HepG2 (cell line): Measurements from ENCODE around the gene OTUB2. TPM values are rescaled to one million over a fixed set of nuclear protein-coding genes. Genes with fewer than 3 reads are reported as not detected.

ENCODE experiments used
- ARNT2 ChIP-seq: sonication (generic); formaldehyde crosslinking; IDR thresholded peaks from 2 replicates; pipeline ENCODE4 v1.8.0; 2022; ENCODE audit warnings: mild to moderate bottlenecking, low read depth, missing genetic modification reagents, moderate library complexity
- ATF1 ChIP-seq: IDR thresholded peaks from 2 replicates; pipeline ENCODE4 v1.6.1; 2016; ENCODE audit warnings: mild to moderate bottlenecking, control low read depth
- ERF ChIP-seq: IDR thresholded peaks from 2 replicates; pipeline ENCODE4 v1.6.1; 2018; ENCODE audit warnings: missing biosample characterization, missing genetic modification reagents
- GATAD1 ChIP-seq: IDR thresholded peaks from 2 replicates; pipeline ENCODE4 v1.6.1; 2016; ENCODE audit warnings: missing genetic modification reagents, missing compliant biosample characterization
- HES4 ChIP-seq: sonication (generic); formaldehyde crosslinking; IDR thresholded peaks from 2 replicates; pipeline ENCODE4 v1.9.0; 2021; ENCODE audit warnings: mild to moderate bottlenecking, missing genetic modification reagents, borderline replicate concordance
- HNF4G ChIP-seq, 2 experiments: sonication (generic) in 1 of 2; formaldehyde crosslinking in 1 of 2; IDR thresholded peaks; 2 replicates each; pipeline versions ENCODE4 v1.4.0 to v1.6.1; 2011 to 2020; ENCODE audit warnings: borderline replicate concordance in 2 of 2, low read depth in 2 of 2, mild to moderate bottlenecking in 2 of 2, low read length in 1 of 2, missing genetic modification reagents in 1 of 2, moderate library complexity in 1 of 2
- ISL2 ChIP-seq: sonication (generic); formaldehyde crosslinking; IDR thresholded peaks from 2 replicates; pipeline ENCODE4 v1.5.0; 2020; ENCODE audit warnings: missing genetic modification reagents
- MAF1 ChIP-seq: sonication (generic); formaldehyde crosslinking; IDR thresholded peaks from 2 replicates; pipeline ENCODE4 v1.5.0; 2020; ENCODE audit warnings: missing genetic modification reagents, borderline replicate concordance
- NFYC ChIP-seq: IDR thresholded peaks from 2 replicates; pipeline ENCODE4 v1.6.1; 2016; ENCODE audit warnings: missing genetic modification reagents, missing compliant biosample characterization
- NR2F2 ChIP-seq: IDR thresholded peaks from 2 replicates; pipeline ENCODE4 v1.6.1; 2012; ENCODE audit warnings: low read depth, inconsistent platforms, borderline replicate concordance
- NR3C1 ChIP-seq: sonication (generic); formaldehyde crosslinking; IDR thresholded peaks from 2 replicates; pipeline ENCODE4 v1.4.0; 2020; ENCODE audit warnings: missing genetic modification reagents
- SMAD9 ChIP-seq: sonication (generic); formaldehyde crosslinking; IDR thresholded peaks from 2 replicates; pipeline ENCODE4 v1.5.1; 2020; ENCODE audit warnings: mild to moderate bottlenecking, missing genetic modification reagents
- SNAPC2 ChIP-seq: sonication (generic); formaldehyde crosslinking; IDR thresholded peaks from 2 replicates; pipeline ENCODE4 v1.8.1; 2022; ENCODE audit warnings: mild to moderate bottlenecking, missing genetic modification reagents
- SUZ12 ChIP-seq: fragments of 150-350 bp; IDR thresholded peaks from 2 replicates; pipeline ENCODE4 v1.6.1; 2014; ENCODE audit warnings: low read depth, low read length
- TAF15 ChIP-seq: fragments of 200-400 bp; formaldehyde crosslinking; IDR thresholded peaks from one replicate; pipeline ENCODE4 v1.6.1; 2018; ENCODE audit warnings: mild to moderate bottlenecking, low read depth, low read length; ENCODE audit not compliant: poor library complexity, severe bottlenecking
- ZNF12 ChIP-seq: sonication (generic); formaldehyde crosslinking; IDR thresholded peaks from 2 replicates; pipeline ENCODE4 v1.5.0; 2020; ENCODE audit warnings: missing genetic modification reagents
- ZNF121 ChIP-seq: sonication (generic); formaldehyde crosslinking; IDR thresholded peaks from 2 replicates; pipeline ENCODE4 v1.5.0; 2020; ENCODE audit warnings: mild to moderate bottlenecking, missing genetic modification reagents
- ZNF333 ChIP-seq: sonication (generic); formaldehyde crosslinking; IDR thresholded peaks from 2 replicates; pipeline ENCODE4 v1.4.0; 2020; ENCODE audit warnings: mild to moderate bottlenecking, missing genetic modification reagents, borderline replicate concordance
- ZNF430 ChIP-seq: sonication (generic); formaldehyde crosslinking; IDR thresholded peaks from 2 replicates; pipeline ENCODE4 v1.9.0; 2021; ENCODE audit warnings: mild to moderate bottlenecking, missing genetic modification reagents
- ZNF496 ChIP-seq: sonication (generic); formaldehyde crosslinking; IDR thresholded peaks from 2 replicates; pipeline ENCODE4 v1.8.1; 2023; ENCODE audit warnings: mild to moderate bottlenecking, moderate library complexity, missing genetic modification reagents; ENCODE audit not compliant: insufficient replicate concordance
- ZNF564 ChIP-seq: sonication (generic); formaldehyde crosslinking; IDR thresholded peaks from 2 replicates; pipeline ENCODE4 v1.8.1; 2023; ENCODE audit warnings: mild to moderate bottlenecking, missing genetic modification reagents
- ZNF567 ChIP-seq: sonication (generic); formaldehyde crosslinking; IDR thresholded peaks from 2 replicates; pipeline ENCODE4 v1.8.1; 2023; ENCODE audit warnings: mild to moderate bottlenecking, missing genetic modification reagents, borderline replicate concordance
- ZNF7 ChIP-seq: IDR thresholded peaks from 2 replicates; pipeline ENCODE4 v1.6.1; 2016; ENCODE audit warnings: missing biosample characterization, missing genetic modification reagents
- ZNF790 ChIP-seq: sonication (generic); formaldehyde crosslinking; IDR thresholded peaks from 2 replicates; pipeline ENCODE4 v1.8.0; 2022; ENCODE audit warnings: missing genetic modification reagents, mild to moderate bottlenecking, borderline replicate concordance
- polyA plus RNA-seq, 8 experiments: library from polyadenylated mRNA; depleted of rRNA in 3 of 8; stranded (reverse) in 7 of 8; unstranded in 1 of 8; fragments of >200 nt; fragmentation: Illumina TruSeq in 4 of 8; extraction: Trizol in 4 of 8; gene quantifications; 2 replicates each; pipeline versions ENCODE4 v1.2.1 to v1.2.3, GENCODE V29; 2011 to 2016; ENCODE audit warnings: low read depth in 4 of 8, missing spikeins in 1 of 8, mixed read lengths in 1 of 8; ENCODE audit not compliant: insufficient read depth in 1 of 8
- total RNA-seq, 5 experiments: library from RNA; depleted of rRNA; stranded (reverse); fragments of >200 nt; fragmentation: Illumina TruSeq; extraction: Trizol; gene quantifications; 2 replicates each; pipeline ENCODE4 v1.2.3, GENCODE V29; 2016; ENCODE audit warnings: low read depth in 1 of 5
- TF ChIP-seq, protein P1 (sequence below): sonication (generic); formaldehyde crosslinking; IDR thresholded peaks from 2 replicates; pipeline ENCODE4 v1.5.0; 2020; ENCODE audit warnings: missing genetic modification reagents
- TF ChIP-seq, protein P2 (sequence below): IDR thresholded peaks from 2 replicates; pipeline ENCODE4 v1.6.1; 2012; ENCODE audit warnings: inconsistent platforms
- TF ChIP-seq, protein P3 (sequence below): sonication (generic); formaldehyde crosslinking; IDR thresholded peaks from 2 replicates; pipeline ENCODE4 v1.8.0; 2022; ENCODE audit warnings: missing genetic modification reagents, mild to moderate bottlenecking, moderate library complexity, borderline replicate concordance

OTUB2 gene
- total and polyA plus RNA-seq, 2 of the 13 experiments (the other 11 are each of a cell fraction or from before 2014, with no cell fraction given), result 2.2 to 2.4 TPM

DNA sequence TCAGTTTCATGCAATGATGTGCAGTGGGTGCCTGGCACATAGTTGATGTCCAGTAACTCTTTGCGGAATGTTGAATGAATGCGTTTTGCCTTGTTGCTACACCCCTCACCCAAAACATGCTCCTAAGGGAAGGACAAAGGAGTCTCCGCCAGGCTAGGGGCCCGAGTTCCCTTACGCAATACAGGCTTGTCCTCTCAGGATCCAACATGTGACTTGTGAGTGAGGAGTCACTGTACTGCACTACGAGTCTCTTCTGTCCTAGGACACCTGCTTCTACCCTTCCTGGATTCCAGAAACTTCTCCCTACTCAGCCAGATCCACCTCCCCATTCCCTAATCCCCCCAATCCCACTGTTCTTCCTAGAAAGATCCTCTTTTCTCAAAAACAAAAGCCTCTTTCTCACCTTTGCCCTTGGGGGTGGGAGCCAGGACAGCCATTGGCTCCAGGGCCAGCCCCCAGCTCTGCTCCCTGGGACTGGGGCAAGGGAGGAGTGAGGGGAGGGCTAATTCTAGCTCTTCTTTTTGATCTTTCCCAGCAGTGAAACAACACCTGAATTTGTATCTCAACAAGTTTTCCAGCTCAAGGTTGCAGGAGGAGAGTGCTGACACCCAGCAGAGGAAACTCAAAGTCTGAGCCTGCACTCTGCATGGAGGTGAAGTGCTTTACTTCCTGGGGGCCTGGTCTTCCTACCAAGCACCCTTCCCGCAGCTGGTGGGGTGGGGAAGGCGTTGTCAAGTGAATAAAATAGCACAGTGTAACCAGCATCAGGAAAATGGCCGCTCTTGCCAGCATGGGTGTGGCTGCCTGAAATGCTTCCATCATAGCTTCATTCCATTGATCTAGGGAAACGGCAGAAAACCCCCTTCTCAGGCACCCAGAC is 3.4 kb upstream of the OTUB2 start (continued):
- 0 out of 2 replicates have a peak, but pooled peaks have one; percentile 52 for TF ChIP-seq ZNF333 (CRISPR knock-in tag)
- no peak for TF ChIP-seq MAF1
- TF ChIP-seq TAF15, result no peak
- no peak for TF ChIP-seq ZNF567 (CRISPR knock-in tag)
- peak; percentile 18; the same call in 1 of the 2 replicates for TF ChIP-seq ERF (CRISPR knock-in tag)
- TF ChIP-seq NFYC (CRISPR knock-in tag), result no peak; the same call in 1 of the 2 replicates
- TF ChIP-seq NR2F2, result peak; percentile 48; the same call in 1 of the 2 replicates
- TF ChIP-seq ZNF496, result no peak
- no peak for TF ChIP-seq ATF1 (CRISPR knock-in tag)
- peak; percentile 59; the same call in 1 of the 2 replicates for TF ChIP-seq ZNF430 (CRISPR knock-in tag)
- 0 out of 2 replicates have a peak, but pooled peaks have one; percentile 23 for TF ChIP-seq GATAD1 (CRISPR knock-in tag)
- TF ChIP-seq ARNT2 (CRISPR knock-in tag), result 0 out of 2 replicates have a peak, but pooled peaks have one; percentile 65
- no peak for TF ChIP-seq SMAD9
- no peak for TF ChIP-seq ISL2
- no peak for TF ChIP-seq ZNF7 (CRISPR knock-in tag)
- TF ChIP-seq ZNF12 (CRISPR knock-in tag), result 0 out of 2 replicates have a peak, but pooled peaks have one; percentile 36
- TF ChIP-seq HNF4G (IDR thresholded peaks at IDR 0.05; ENCODE audit: borderline replicate concordance, low read depth, low read length), result no peak
- TF ChIP-seq HNF4G (CRISPR knock-in tag; IDR thresholded peaks at IDR 0.05; ENCODE audit: borderline replicate concordance, low read depth), result no peak
- no peak for TF ChIP-seq SNAPC2
- no peak for TF ChIP-seq HES4
- TF ChIP-seq, protein P1, sequence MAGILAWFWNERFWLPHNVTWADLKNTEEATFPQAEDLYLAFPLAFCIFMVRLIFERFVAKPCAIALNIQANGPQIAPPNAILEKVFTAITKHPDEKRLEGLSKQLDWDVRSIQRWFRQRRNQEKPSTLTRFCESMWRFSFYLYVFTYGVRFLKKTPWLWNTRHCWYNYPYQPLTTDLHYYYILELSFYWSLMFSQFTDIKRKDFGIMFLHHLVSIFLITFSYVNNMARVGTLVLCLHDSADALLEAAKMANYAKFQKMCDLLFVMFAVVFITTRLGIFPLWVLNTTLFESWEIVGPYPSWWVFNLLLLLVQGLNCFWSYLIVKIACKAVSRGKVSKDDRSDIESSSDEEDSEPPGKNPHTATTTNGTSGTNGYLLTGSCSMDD (CRISPR knock-in tag), result no peak
- no peak for TF ChIP-seq ZNF790 (CRISPR knock-in tag)
- no peak for TF ChIP-seq ZNF121 (CRISPR knock-in tag)
- TF ChIP-seq SUZ12, result no peak
- TF ChIP-seq, protein P2, sequence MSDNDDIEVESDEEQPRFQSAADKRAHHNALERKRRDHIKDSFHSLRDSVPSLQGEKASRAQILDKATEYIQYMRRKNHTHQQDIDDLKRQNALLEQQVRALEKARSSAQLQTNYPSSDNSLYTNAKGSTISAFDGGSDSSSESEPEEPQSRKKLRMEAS, result 0 out of 2 replicates have a peak, but pooled peaks have one; percentile 65
- TF ChIP-seq, protein P3, sequence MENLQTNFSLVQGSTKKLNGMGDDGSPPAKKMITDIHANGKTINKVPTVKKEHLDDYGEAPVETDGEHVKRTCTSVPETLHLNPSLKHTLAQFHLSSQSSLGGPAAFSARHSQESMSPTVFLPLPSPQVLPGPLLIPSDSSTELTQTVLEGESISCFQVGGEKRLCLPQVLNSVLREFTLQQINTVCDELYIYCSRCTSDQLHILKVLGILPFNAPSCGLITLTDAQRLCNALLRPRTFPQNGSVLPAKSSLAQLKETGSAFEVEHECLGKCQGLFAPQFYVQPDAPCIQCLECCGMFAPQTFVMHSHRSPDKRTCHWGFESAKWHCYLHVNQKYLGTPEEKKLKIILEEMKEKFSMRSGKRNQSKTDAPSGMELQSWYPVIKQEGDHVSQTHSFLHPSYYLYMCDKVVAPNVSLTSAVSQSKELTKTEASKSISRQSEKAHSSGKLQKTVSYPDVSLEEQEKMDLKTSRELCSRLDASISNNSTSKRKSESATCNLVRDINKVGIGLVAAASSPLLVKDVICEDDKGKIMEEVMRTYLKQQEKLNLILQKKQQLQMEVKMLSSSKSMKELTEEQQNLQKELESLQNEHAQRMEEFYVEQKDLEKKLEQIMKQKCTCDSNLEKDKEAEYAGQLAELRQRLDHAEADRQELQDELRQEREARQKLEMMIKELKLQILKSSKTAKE (CRISPR knock-in tag), result no peak
- TF ChIP-seq ZNF564 (CRISPR knock-in tag), result 0 out of 2 replicates have a peak, but pooled peaks have one; percentile 7
- no peak for TF ChIP-seq NR3C1 (CRISPR knock-in tag)
